ENCODE data around the gene GRIK4. TPM values are rescaled to one million over a fixed set of nuclear protein-coding genes. Genes with fewer than 3 reads are reported as not detected.

The GRIK4 gene
- total RNA-seq, 1 donor from 2014 or later = 0.06 TPM

GRCh38 chr11:120599816-120600420 lies 88.4 kb downstream of the GRIK4 start:
- DNase-seq (ENCODE audit: low read depth) = no peak
- no peak overlapping the region for H3K4me3 ChIP-seq (ENCODE audit: low read depth, low read length)
- TF ChIP-seq CTCF (conservative IDR thresholded peaks at IDR 0.05; ENCODE audit: low read depth, low read length) = no peak

GRCh38 chr11:120601536-120601935 lies 90.0 kb downstream of the GRIK4 start:
- no peak for TF ChIP-seq CTCF (conservative IDR thresholded peaks at IDR 0.05; ENCODE audit: low read depth, low read length)
- no peak for DNase-seq (ENCODE audit: low read depth)

GRCh38 chr11:120603071-120603470 lies 91.5 kb downstream of the GRIK4 start:
- H3K4me3 ChIP-seq (ENCODE audit: low read depth, low read length) = no peak overlapping the region
- no peak for TF ChIP-seq CTCF (conservative IDR thresholded peaks at IDR 0.05; ENCODE audit: low read depth, low read length)
- no peak for DNase-seq (ENCODE audit: low read depth)

More at GRCh38 chr11:120601536-120601935, 90.0 kb downstream of the GRIK4 start:
- no peak overlapping the region for H3K4me3 ChIP-seq (ENCODE audit: low read depth, low read length)

- DNase-seq (ENCODE audit: low read depth) = no peak
- no peak for TF ChIP-seq CTCF (conservative IDR thresholded peaks at IDR 0.05; ENCODE audit: low read depth, low read length)
- no peak overlapping the region for H3K4me3 ChIP-seq (ENCODE audit: low read depth, low read length)
These were observed 93.9 kb downstream of the GRIK4 start for GRCh38 chr11:120605469-120605868.

- H3K4me3 ChIP-seq (ENCODE audit: low read depth, low read length) = no peak overlapping the region
- no peak for TF ChIP-seq CTCF (conservative IDR thresholded peaks at IDR 0.05; ENCODE audit: low read depth, low read length)
These were observed 94.9 kb downstream of the GRIK4 start for GRCh38 chr11:120606211-120607010.

GRCh38 chr11:120608061-120608460 lies 96.5 kb downstream of the GRIK4 start:
- DNase-seq (ENCODE audit: low read depth) = no peak
- H3K4me3 ChIP-seq (ENCODE audit: low read depth, low read length) = no peak overlapping the region
- TF ChIP-seq CTCF (conservative IDR thresholded peaks at IDR 0.05; ENCODE audit: low read depth, low read length) = no peak

More at GRCh38 chr11:120606211-120607010, 94.9 kb downstream of the GRIK4 start:
- DNase-seq (ENCODE audit: low read depth) = no peak
